ENCODE measurements around the gene MED16. TPM values are rescaled to one million over a fixed set of nuclear protein-coding genes. Genes with fewer than 3 reads are reported as not detected.

The MED16 gene
- total RNA-seq, 1 experiment from 2014 or later: 83.1 TPM

- H2BK20ac ChIP-seq (ENCODE audit: low read depth, low read length, poor library complexity, severe bottlenecking): no peak overlapping the region
- WGBS (ENCODE audit: extremely low coverage, insufficient read length, low lambda C conversion rate): no CpG with 5 or more reads among the region's 27 CpGs
- Mint-ChIP-seq H3K4me1 (peaks cover 4 to 14% of the 10 kb centered on the region in 2 experiments), H3K27ac (peak overlapping the region in 2 of 3 experiments; percentile 32 to 49; a peak in 3 of 7 replicates), H3K36me3 (ENCODE audit: insufficient read depth in 1 of 3, low read depth in 3 of 3) (peaks cover 27 to 61% (median 43%) of the 10 kb centered on the region in 3 experiments), H3K27me3 (ENCODE audit: low read depth) (no peaks in the 10 kb centered on the region; the same call in 1 of the 2 replicates), H3K4me3 (peak overlapping the region; percentile 42 to 59; a peak in 4 of 5 replicates), H3K9me3 (peaks cover 6 to 7% of the 10 kb centered on the region in 2 experiments)
- no peak overlapping the region for H2BK12ac ChIP-seq (ENCODE audit: insufficient read length, low read depth, low read length)
- H3K27ac ChIP-seq (ENCODE audit: insufficient read length, low read depth, low read length): no peak overlapping the region
- no peak overlapping the region for H2AFZ ChIP-seq (ENCODE audit: low read length)
- H4K5ac ChIP-seq (ENCODE audit: insufficient read length, low read depth, low read length): no peak overlapping the region
- H2BK5ac ChIP-seq (ENCODE audit: insufficient read length, low read length): no peak overlapping the region
- H3K27me3 ChIP-seq (ENCODE audit: insufficient read depth, low read length): no peaks in the 10 kb centered on the region
- H3K9me3 ChIP-seq (ENCODE audit: control insufficient read depth, low read depth, low read length): no peaks in the 10 kb centered on the region
- no peak overlapping the region for H4K8ac ChIP-seq (replicated peaks; ENCODE audit: insufficient read length, low read depth, low read length)
- no peak overlapping the region for H2BK120ac ChIP-seq (ENCODE audit: low read depth, low read length, poor library complexity, severe bottlenecking)
- no peak overlapping the region for H3K23ac ChIP-seq (ENCODE audit: insufficient read length, low read depth, low read length)
- no peaks in the 10 kb centered on the region for H3K4me1 ChIP-seq (ENCODE audit: insufficient read depth, low read length)
- H4K91ac ChIP-seq (ENCODE audit: insufficient read length, low read depth, low read length): no peak overlapping the region
- DNase-seq: peak; percentile 94
- no peak overlapping the region for H3K56ac ChIP-seq (ENCODE audit: insufficient read length, low read depth, low read length)
- peak overlapping the region; percentile 6 for H3K4me2 ChIP-seq (ENCODE audit: insufficient read depth, insufficient read length, low read length)
- H3K9ac ChIP-seq (ENCODE audit: extremely low read depth, insufficient read length, low read length): no peak overlapping the region
- TF ChIP-seq, protein P1, sequence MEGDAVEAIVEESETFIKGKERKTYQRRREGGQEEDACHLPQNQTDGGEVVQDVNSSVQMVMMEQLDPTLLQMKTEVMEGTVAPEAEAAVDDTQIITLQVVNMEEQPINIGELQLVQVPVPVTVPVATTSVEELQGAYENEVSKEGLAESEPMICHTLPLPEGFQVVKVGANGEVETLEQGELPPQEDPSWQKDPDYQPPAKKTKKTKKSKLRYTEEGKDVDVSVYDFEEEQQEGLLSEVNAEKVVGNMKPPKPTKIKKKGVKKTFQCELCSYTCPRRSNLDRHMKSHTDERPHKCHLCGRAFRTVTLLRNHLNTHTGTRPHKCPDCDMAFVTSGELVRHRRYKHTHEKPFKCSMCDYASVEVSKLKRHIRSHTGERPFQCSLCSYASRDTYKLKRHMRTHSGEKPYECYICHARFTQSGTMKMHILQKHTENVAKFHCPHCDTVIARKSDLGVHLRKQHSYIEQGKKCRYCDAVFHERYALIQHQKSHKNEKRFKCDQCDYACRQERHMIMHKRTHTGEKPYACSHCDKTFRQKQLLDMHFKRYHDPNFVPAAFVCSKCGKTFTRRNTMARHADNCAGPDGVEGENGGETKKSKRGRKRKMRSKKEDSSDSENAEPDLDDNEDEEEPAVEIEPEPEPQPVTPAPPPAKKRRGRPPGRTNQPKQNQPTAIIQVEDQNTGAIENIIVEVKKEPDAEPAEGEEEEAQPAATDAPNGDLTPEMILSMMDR (conservative IDR thresholded peaks at IDR 0.05): no peak
- H4K20me1 ChIP-seq (ENCODE audit: control insufficient read depth, insufficient read depth, insufficient read length): no peaks in the 10 kb centered on the region
- no peaks in the 10 kb centered on the region for H3K23me2 ChIP-seq (ENCODE audit: insufficient read length, low read depth, low read length, poor library complexity, severe bottlenecking)
- no peak overlapping the region for H2BK15ac ChIP-seq (ENCODE audit: low read depth, low read length)
- no peak overlapping the region for H3K14ac ChIP-seq (ENCODE audit: insufficient read depth, low read length)
- H3K79me1 ChIP-seq (ENCODE audit: insufficient read depth, low read depth, low read length, poor library complexity, severe bottlenecking): no peaks in the 10 kb centered on the region
- H3K18ac ChIP-seq (ENCODE audit: insufficient read length, low read depth, low read length): no peak overlapping the region
- no peak overlapping the region for H3T11ph ChIP-seq (ENCODE audit: low read length)
- H3K4ac ChIP-seq (ENCODE audit: low read depth, low read length): no peak overlapping the region
- no peaks in the 10 kb centered on the region for H3K79me2 ChIP-seq (ENCODE audit: insufficient read depth, low read length)
- H2AK5ac ChIP-seq (ENCODE audit: insufficient read length, low read length): no peak overlapping the region
Observed at GRCh38 chr19:872266-872951, 20.6 kb downstream of the MED16 start.

All from H9 (cell line).